K562 (cell line): ENCODE measurements around the gene CPPED1. TPM values are rescaled to one million over a fixed set of nuclear protein-coding genes. Genes with fewer than 3 reads are reported as not detected.

ENCODE experiments used
- ATAC-seq: fragments of 200-7000 bp; cut with Tn5 transposase; 3 replicates; pipeline ENCODE4 v1.9.1; 2020; ENCODE audit warnings: moderate library complexity
- BruUV-seq: library from RNA; stranded (reverse); fragments of 400-500 nt; replicated peaks from 2 replicates; lab custom pipeline; 2021; lab: Mats Ljungman, UMichigan
- CTCF ChIA-PET: fragments of 300-600 bp; formaldehyde crosslinking; extraction: SDS; loops from one replicate; lab custom pipeline; 2021; ENCODE audit warnings: low intra/inter-chr PET ratio; lab: Yijun Ruan, JAX
- POLR2A ChIA-PET: fragments of 300-600, 350-650 bp; sonication (Branson Sonifier 250); formaldehyde crosslinking; extraction: SDS; loops from one replicate; lab custom pipeline; 2021; ENCODE audit warnings: antibody characterized with exemption, inconsistent platforms; lab: Yijun Ruan, JAX
- DNase-seq, 4 experiments: peaks; one replicate each; pipeline versions ENCODE4 v3.0.0 to v3.0.0-alpha.2; 2011 to 2018; ENCODE audit warnings: low spot score in 3 of 4, mixed read lengths in 3 of 4; ENCODE audit errors: extremely low read depth in 1 of 4
- FAIRE-seq: peaks from 2 replicates; lab custom pipeline; 2011; peaks lifted over from hg19 to GRCh38; lab: Jason Lieb, UNC
- H2AFZ ChIP-seq: 2 replicates; pipeline ENCODE4 v1.6.0; 2011; ENCODE audit warnings: low read depth, low read length, control low read depth, inconsistent platforms
- H3K27ac ChIP-seq: fragments of 200-600 bp; 3 replicates; pipeline ENCODE4 v1.8.0; 2011; ENCODE audit warnings: low read depth, mild to moderate bottlenecking, control low read depth, inconsistent platforms, low read length, moderate library complexity, mixed read lengths; ENCODE audit errors: extremely low read depth
- H3K27me3 ChIP-seq, 2 experiments: fragments of 300-600 bp in 1 of 2; 2 replicates in 1 of 2; 3 replicates in 1 of 2; pipeline versions ENCODE4 v1.6.0 to v1.8.0; 2011; ENCODE audit warnings: inconsistent platforms in 2 of 2, low read length in 2 of 2, mild to moderate bottlenecking in 1 of 2, mixed read lengths in 1 of 2, moderate library complexity in 1 of 2; ENCODE audit not compliant: control insufficient read depth in 2 of 2, insufficient read depth in 2 of 2
- H3K36me3 ChIP-seq: fragments of 300-600 bp; 3 replicates; pipeline ENCODE4 v1.8.0; 2011; ENCODE audit warnings: mild to moderate bottlenecking, low read length, inconsistent platforms; ENCODE audit not compliant: control insufficient read depth, insufficient read depth
- H3K4me1 ChIP-seq, 2 experiments: fragments of 200-600 bp in 1 of 2; replicated peaks in 1 of 2; 2 replicates in 1 of 2; 3 replicates in 1 of 2; pipeline versions ENCODE4 v1.5.1 to v1.8.0; 2011; ENCODE audit warnings: inconsistent platforms in 2 of 2, low read length in 2 of 2, mild to moderate bottlenecking in 1 of 2, mixed read lengths in 1 of 2, moderate library complexity in 1 of 2; ENCODE audit not compliant: control insufficient read depth in 2 of 2, insufficient read depth in 2 of 2
- H3K4me2 ChIP-seq: 2 replicates; pipeline ENCODE4 v1.6.1; 2011; ENCODE audit warnings: low read length, control low read depth, inconsistent platforms, mixed read lengths; ENCODE audit not compliant: insufficient read depth
- H3K4me3 ChIP-seq: fragments of 200-600 bp; sonication (generic), shearing (Covaris generic); 2 replicates; pipeline ENCODE4 v1.5.1; 2016; ENCODE audit warnings: control low read depth, inconsistent platforms
- H3K79me2 ChIP-seq: fragments of 200-600 bp; 3 replicates; pipeline ENCODE4 v1.8.0; 2011; ENCODE audit warnings: low read length, inconsistent platforms; ENCODE audit not compliant: control insufficient read depth, insufficient read depth
- H3K9ac ChIP-seq, 2 experiments: 2 replicates each; pipeline versions ENCODE4 v1.6.0 to v1.6.1; 2011; ENCODE audit warnings: low read depth in 2 of 2, low read length in 2 of 2, control low read depth in 1 of 2, inconsistent platforms in 1 of 2, mild to moderate bottlenecking in 1 of 2, mixed read lengths in 1 of 2; ENCODE audit not compliant: insufficient read depth in 1 of 2
- H3K9me1 ChIP-seq: one replicate; pipeline ENCODE4 v1.6.0; 2011; ENCODE audit warnings: inconsistent platforms, mild to moderate bottlenecking, low read length, moderate library complexity; ENCODE audit not compliant: control insufficient read depth, insufficient read depth
- H3K9me3 ChIP-seq: replicated peaks from 2 replicates; pipeline ENCODE4 v1.5.1; 2011; ENCODE audit warnings: low read depth, low read length, inconsistent platforms; ENCODE audit not compliant: control insufficient read depth, insufficient read depth
- H4K20me1 ChIP-seq: replicated peaks from 2 replicates; pipeline ENCODE4 v1.6.1; 2011; ENCODE audit warnings: low read length, inconsistent platforms, mixed read lengths; ENCODE audit not compliant: control insufficient read depth, insufficient read depth
- CBX2 ChIP-seq: fragments of 200-600 bp; sonication (generic); IDR thresholded peaks from one replicate; pipeline ENCODE4 v1.6.1; 2012; ENCODE audit warnings: mild to moderate bottlenecking, low read length, inconsistent platforms; ENCODE audit not compliant: insufficient read depth, poor library complexity, severe bottlenecking
- CEBPG ChIP-seq, 3 experiments: fragments of 200-800 bp in 1 of 3; sonication (Bioruptor generic) in 1 of 3; sonication (generic) in 1 of 3; formaldehyde crosslinking in 1 of 3; IDR thresholded peaks in 2 of 3; conservative IDR thresholded peaks in 1 of 3; 2 replicates each; pipeline versions ENCODE4 v1.6.1 to v1.8.0; 2016 to 2022; ENCODE audit warnings: missing compliant biosample characterization in 2 of 3, missing genetic modification characterization in 2 of 3, mild to moderate bottlenecking in 1 of 3, missing genetic modification reagents in 1 of 3
- DACH1 ChIP-seq: fragments of 450-650 bp; IDR thresholded peaks from 2 replicates; pipeline ENCODE4 v1.6.1; 2018; ENCODE audit not compliant: partially characterized antibody
- EHMT2 ChIP-seq: fragments of 450-650 bp; IDR thresholded peaks from 2 replicates; pipeline ENCODE4 v1.6.1; 2018; ENCODE audit warnings: antibody characterized with exemption
- ESRRA ChIP-seq: fragments of 450-650 bp; IDR thresholded peaks from 2 replicates; pipeline ENCODE4 v1.6.1; 2014; ENCODE audit warnings: low read depth, mild to moderate bottlenecking, moderate library complexity, borderline replicate concordance
- FOXP4 ChIP-seq: sonication (generic); formaldehyde crosslinking; IDR thresholded peaks from 2 replicates; pipeline ENCODE4 v1.8.0; 2022; ENCODE audit warnings: mild to moderate bottlenecking, missing genetic modification reagents, borderline replicate concordance
- GABPA ChIP-seq: fragments of 200-800 bp; sonication (Bioruptor generic); conservative IDR thresholded peaks from 2 replicates; pipeline ENCODE4 v1.6.1; 2016; ENCODE audit warnings: low read depth, missing genetic modification characterization, missing compliant biosample characterization
- KDM2B ChIP-seq: fragments of 250-450 bp; sonication (Bioruptor Pico); IDR thresholded peaks from 2 replicates; pipeline ENCODE4 v1.8.0; 2021; ENCODE audit warnings: mild to moderate bottlenecking, moderate library complexity
- KLF6 ChIP-seq: fragments of 250-450 bp; sonication (Bioruptor Pico); IDR thresholded peaks from 2 replicates; pipeline ENCODE4 v1.4.0; 2020; ENCODE audit warnings: mild to moderate bottlenecking, moderate library complexity, borderline replicate concordance
- NR2F6 ChIP-seq: fragments of 450-650 bp; formaldehyde crosslinking; IDR thresholded peaks from 2 replicates; pipeline ENCODE4 v1.4.0; 2020; ENCODE audit warnings: mild to moderate bottlenecking
- POLR2B ChIP-seq: fragments of 450-650 bp; IDR thresholded peaks from 2 replicates; pipeline ENCODE4 v1.6.1; 2018; ENCODE audit warnings: low read depth; ENCODE audit not compliant: partially characterized antibody
- RBFOX2 ChIP-seq: fragments of 200-400 bp; formaldehyde crosslinking; IDR thresholded peaks from 2 replicates; pipeline ENCODE4 v1.6.1; 2017; ENCODE audit warnings: low read depth, mild to moderate bottlenecking, low read length, moderate library complexity
- RBM15 ChIP-seq: fragments of 200-400 bp; formaldehyde crosslinking; IDR thresholded peaks from 2 replicates; pipeline ENCODE4 v1.6.1; 2018; ENCODE audit warnings: mild to moderate bottlenecking, low read length, moderate library complexity; ENCODE audit not compliant: insufficient read depth
- ZNF551 ChIP-seq: fragments of 250-450 bp; sonication (Bioruptor Pico); IDR thresholded peaks from 2 replicates; pipeline ENCODE4 v1.5.0; 2021; ENCODE audit warnings: mild to moderate bottlenecking, moderate library complexity
- WGBS: fragments of 100-300 bp; shearing (Covaris generic); methylation state at CpG from one replicate; pipeline ENCODE4 v1.1.6; 2016; ENCODE audit warnings: low coverage, mixed read lengths; ENCODE audit not compliant: insufficient coverage; ENCODE audit errors: missing lambda C conversion rate; 5-methylcytosine and 5-hydroxymethylcytosine counted together
- in situ Hi-C: fragments of 300-500 bp; cut with MboI; formaldehyde crosslinking; loops from 4 replicates; pipeline ENCODE4 v1.15.0; 2018; ENCODE audit warnings: inconsistent platforms, mixed read lengths
- intact Hi-C: fragments of 100-400 bp; cut with micrococcal nuclease; formaldehyde crosslinking; loops from 2 replicates; pipeline ENCODE4 v1.14.2; 2022
- polyA plus RNA-seq, 8 experiments: library from polyadenylated mRNA; depleted of rRNA in 4 of 8; stranded (reverse) in 5 of 8; unstranded in 3 of 8; fragments of >200 nt; fragmentation: Nextera tagmentation in 2 of 8; fragmentation: Illumina TruSeq in 1 of 8; extraction: Ambion mirVana in 2 of 8; extraction: Trizol in 1 of 8; gene quantifications; 2 replicates each; pipeline versions ENCODE4 v1.2.1 to v1.2.3, GENCODE V29; 2011 to 2014; ENCODE audit warnings: inconsistent platforms in 1 of 8, missing spikeins in 1 of 8
- total RNA-seq, 7 experiments: library from RNA; depleted of rRNA in 6 of 7; stranded (reverse); fragments of >200 nt in 6 of 7; fragmentation: Illumina TruSeq in 2 of 7; extraction: Trizol in 2 of 7; gene quantifications; 2 replicates each; pipeline versions ENCODE4 v1.2.1 to v1.2.3, GENCODE V29; 2011 to 2021; ENCODE audit warnings: low replicate concordance in 1 of 7

The CPPED1 gene
- total and polyA plus RNA-seq, 9 of the 15 experiments (the other 6 are each of a cell fraction or from before 2014, with no cell fraction given): 7.5 to 25.7 (median 16.9) TPM

- TF ChIP-seq RBM15 (no peak), CEBPG (CRISPR knock-in tag; IDR thresholded peaks at IDR 0.05) (no peak), CEBPG (tag; conservative IDR thresholded peaks at IDR 0.05 in 1 of 2, IDR thresholded peaks at IDR 0.05 in 1 of 2) (no peak), KDM2B (no peak), CBX2 (no peak)
Measured at GRCh38 chr16:12760819-12761611, 42.7 kb downstream of the CPPED1 start (continued).

- Histone ChIP-seq H3K9me1 (no peaks in the 10 kb centered on the region), H3K4me2 (no peak overlapping the region), H3K36me3 (no peaks in the 10 kb centered on the region; the same call in 2 of the 3 replicates), H3K9me3 (no peaks in the 10 kb centered on the region), H3K79me2 (no peaks in the 10 kb centered on the region), H3K4me1 (peaks cover 6 to 20% of the 10 kb centered on the region in 2 experiments; a peak in 4 of 5 replicates), H3K27ac (peak overlapping the region; percentile 57; the same call in 2 of the 3 replicates), H4K20me1 (no peaks in the 10 kb centered on the region), H3K9ac (no peak overlapping the region), H3K4me3 (no peak overlapping the region), H3K27me3 (no peaks in the 10 kb centered on the region), H2AFZ (no peak overlapping the region)
- POLR2A ChIA-PET: no interaction called here
- DNase-seq (no peak), ATAC-seq (no peak), FAIRE-seq (no peak)
- CTCF ChIA-PET: no interaction called here
- WGBS: 69% methylated on average over 8 of the region's 9 CpGs
- BruUV-seq: no TSS peak
- in situ Hi-C loops (no loop called here), intact Hi-C loops (no loop called here)
- TF ChIP-seq RBFOX2: no peak
- no peak for TF ChIP-seq KLF6 (CRISPR knock-in tag)
- 0 out of 2 replicates have a peak, but pooled peaks have one; percentile 48 for TF ChIP-seq FOXP4 (CRISPR knock-in tag)
- no peak for TF ChIP-seq EHMT2
- TF ChIP-seq POLR2B: no peak
- no peak for TF ChIP-seq ZNF551 (CRISPR knock-in tag)
- no peak for TF ChIP-seq ESRRA
- TF ChIP-seq NR2F6 (CRISPR knock-in tag): no peak
- TF ChIP-seq DACH1: no peak
- TF ChIP-seq GABPA (tag): 0 out of 2 replicates have a peak, but pooled peaks have one; percentile 1
Measured at GRCh38 chr16:12758670-12759558, 44.8 kb downstream of the CPPED1 start.
